Neural progenitor cell (in vitro differentiated cells): Measurements from ENCODE around the gene UBXN11.

Experiments used
- CTCF ChIP-seq: fragments of 200-600 bp; sonication (generic); IDR thresholded peaks from 2 replicates; pipeline ENCODE4 v1.5.1; 2017; ENCODE audit warnings: antibody characterized with exemption, mild to moderate bottlenecking
- EZH2 ChIP-seq: fragments of 200-600 bp; sonication (generic); IDR thresholded peaks from 2 replicates; pipeline ENCODE4 v1.6.1; 2017; ENCODE audit warnings: antibody characterized with exemption, mild to moderate bottlenecking, moderate library complexity

GRCh38 chr1:26340047-26340481, 33.6 kb upstream of the UBXN11 start:
- TF ChIP-seq CTCF (no peak), EZH2 (no peak)
